ENCODE measurements around the gene VTI1A.

The VTI1A gene

GRCh38 chr10:112815269-112816032 lies 368.4 kb downstream of the VTI1A start:
- peak; percentile 32 to 41 for DNase-seq

- DNase-seq, result no peak
Observed at GRCh38 chr10:112816033-112816430, 369.0 kb downstream of the VTI1A start.

- DNase-seq, result no peak
Observed at GRCh38 chr10:112816891-112817290, 369.9 kb downstream of the VTI1A start.

DNA sequence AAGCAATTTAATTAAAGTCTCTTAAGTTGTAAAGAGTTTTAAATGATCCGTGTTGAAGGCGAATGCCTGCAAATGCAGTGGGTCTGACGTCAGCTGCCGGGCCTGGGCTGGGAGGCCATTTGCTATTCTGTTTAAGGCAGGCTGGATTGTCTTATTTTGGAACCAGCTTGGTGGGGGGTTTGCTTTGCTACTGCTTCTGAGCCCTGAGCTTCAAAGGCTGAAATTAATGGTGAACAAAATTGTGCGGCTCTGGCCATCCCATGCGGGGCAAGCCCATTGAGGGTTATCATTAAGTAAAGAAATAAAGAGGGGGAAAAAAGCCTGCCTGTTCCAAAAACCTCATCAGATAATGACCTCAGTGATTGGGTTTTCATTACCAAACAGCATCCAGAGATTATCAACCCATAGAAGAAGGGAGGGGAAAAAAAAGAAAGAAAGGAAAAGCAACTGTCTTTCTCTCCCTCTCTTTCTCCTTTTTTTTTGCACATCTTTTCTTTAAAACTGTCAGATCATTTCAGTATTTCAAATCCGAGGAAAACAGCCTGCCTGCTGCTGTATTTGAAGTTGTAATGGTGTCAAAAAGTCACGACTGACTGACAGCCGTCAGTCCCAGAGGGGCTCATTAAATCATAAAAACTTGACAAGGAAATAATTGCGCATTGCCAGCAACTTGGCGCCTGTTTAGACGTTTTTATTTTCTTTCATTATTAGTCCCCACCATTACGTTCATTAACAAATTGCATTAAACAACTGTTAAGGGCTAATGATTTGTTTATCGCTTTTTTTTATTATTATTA lies 371.2 kb downstream of the VTI1A start:
- DNase-seq, result no peak

DNA sequence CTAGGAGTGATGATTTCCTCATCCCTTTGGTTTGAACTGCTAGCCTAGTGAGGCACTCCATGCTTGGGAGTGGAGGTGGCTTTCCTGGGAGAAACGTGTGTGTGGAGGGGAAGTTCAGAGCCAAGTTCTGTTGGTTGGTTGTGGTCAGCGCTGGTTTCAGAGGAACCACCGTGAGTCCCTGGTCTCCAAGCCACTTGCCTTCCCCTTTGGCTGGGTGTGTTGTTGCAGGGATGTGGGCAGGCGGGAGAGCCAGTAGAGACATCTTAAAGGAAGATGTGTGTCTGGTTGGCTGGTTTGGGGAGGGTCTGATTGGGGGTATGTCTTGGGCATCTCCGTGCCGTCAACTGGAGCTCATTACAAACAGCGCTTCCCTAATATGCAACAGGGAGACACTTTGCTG lies 372.2 kb downstream of the VTI1A start:
- DNase-seq, result peak; percentile 57 to 73

GRCh38 chr10:112820320-112820719 lies 373.3 kb downstream of the VTI1A start:
- no peak for DNase-seq

DNA sequence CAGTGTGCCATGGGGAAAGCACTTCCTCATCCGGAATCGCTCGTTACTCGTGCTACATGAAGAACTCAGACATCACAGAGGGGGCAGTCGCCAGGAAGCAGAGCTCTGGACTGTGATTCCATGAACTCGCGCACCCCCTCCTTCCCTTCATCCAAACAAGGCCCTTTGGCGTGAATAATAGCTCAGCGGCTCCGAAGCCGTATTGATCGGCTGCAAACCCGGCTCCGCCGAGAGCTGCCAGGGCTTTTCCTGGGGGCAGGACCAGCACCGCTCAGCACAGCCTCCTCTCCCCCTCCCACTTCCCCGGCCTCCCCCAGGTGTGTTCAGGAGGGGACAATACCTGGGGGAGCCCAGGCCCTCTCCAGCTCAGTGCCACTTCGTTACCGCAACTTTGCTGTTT lies 374.0 kb downstream of the VTI1A start:
- no peak for DNase-seq

- no peak for DNase-seq
Observed at GRCh38 chr10:112821663-112822062, 374.6 kb downstream of the VTI1A start.

DNA sequence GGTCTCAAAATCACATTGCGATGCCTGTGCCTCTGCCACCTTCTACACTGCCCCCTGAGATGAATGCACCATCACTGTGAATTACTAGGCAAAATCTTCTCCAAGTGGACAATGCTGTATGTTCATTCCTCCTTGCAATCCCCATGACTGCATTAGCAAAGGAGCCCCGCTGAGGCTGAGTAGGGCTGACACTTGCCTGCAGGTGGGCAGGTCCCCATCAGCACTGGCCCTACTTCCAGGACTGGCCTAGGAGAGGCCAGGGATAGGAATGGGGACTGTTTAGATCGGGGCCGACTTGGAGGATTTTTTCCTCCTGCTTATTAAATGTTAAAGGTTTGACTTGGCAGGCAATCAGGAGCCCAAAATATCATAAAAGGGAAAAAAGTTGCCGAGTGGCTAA lies 376.0 kb downstream of the VTI1A start:
- DNase-seq, result no peak

GRCh38 chr10:112823604-112824003 lies 376.6 kb downstream of the VTI1A start:
- no peak for DNase-seq

GRCh38 chr10:112826018-112826697 lies 379.1 kb downstream of the VTI1A start:
- no peak for DNase-seq

DNA sequence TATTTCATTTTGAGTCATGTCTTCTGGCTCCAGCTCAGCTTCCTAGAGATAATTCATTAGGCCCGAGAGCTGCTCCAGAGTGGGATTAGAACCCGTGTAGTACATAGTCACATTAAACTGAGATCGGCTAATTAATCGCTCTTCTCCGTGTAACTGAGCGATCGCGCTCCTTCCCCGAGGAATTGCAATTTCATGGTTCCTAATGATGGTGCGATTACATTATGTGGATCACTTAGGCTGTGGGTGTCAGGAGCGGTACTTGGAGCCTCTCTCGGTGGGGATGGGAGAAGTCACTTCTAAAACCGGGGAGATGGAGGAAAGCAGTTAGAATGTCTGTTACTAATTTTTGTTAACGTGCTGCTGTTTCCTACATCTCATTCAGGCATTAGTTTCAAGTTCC lies 380.1 kb downstream of the VTI1A start:
- no peak for DNase-seq

DNA sequence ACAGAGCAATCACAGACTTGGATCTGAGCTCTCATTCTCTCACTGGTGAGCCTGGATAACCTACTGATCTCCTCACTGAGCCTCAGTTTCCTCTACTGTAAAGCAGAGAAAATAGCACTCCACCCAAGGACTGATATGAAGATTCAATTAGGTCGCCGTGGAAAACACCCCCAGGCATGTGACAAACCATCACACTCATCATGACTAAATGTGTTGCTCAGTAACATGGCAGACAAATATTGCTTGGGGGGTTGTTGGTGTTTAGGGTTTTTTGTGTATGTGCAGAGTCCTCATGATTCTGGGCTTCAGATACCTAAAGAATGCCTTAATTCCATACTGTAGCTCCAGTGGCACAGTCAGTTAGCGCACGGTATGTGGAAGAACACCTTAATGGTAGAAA lies 380.9 kb downstream of the VTI1A start:
- DNase-seq, result no peak

- no peak for DNase-seq
Observed at GRCh38 chr10:112831859-112832258, 384.8 kb downstream of the VTI1A start.

DNA sequence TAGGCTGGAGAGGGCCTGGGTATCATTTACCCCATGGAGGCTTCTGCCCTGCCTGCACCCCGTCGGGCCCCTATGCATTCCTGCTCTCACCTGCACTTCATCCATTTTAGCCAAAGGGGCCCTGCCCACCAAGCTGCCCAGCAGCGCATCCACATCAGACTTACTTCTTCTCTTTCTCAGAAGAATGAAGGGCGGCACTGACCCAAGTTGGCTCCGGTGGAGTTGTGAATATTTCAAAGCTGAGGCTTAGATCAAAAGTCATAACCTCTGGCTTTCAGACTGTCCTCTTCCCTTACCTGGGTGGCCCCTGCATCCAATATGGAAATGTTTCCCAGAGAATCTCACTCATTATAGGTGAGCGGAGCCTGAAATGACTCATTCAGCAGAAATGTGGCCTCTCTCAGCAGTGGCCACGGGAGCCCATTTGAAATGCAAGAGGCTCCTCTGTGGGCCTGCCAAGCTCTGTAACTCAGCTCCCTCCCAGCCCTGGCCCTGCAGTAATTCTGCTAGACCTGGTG lies 385.4 kb downstream of the VTI1A start:
- DNase-seq, result no peak

DNA sequence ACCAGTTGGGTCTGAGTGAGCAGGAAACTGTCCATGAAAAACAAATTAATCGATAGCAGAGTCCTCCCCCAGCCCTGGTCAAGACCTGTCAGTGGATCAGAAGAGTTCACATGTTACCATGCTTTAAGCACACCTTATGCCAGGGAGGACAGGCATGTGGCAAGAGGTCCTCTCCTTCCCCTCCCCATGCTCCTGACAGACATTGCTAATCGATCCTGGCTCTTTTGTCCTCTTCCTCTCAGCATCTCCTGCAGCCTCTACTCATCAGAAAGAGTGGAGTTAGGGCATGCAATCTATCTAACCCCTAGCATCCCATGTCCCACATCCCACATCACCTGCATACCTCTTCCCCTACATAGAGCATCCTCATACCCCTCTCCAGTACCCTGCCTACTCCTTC lies 385.9 kb downstream of the VTI1A start:
- no peak for DNase-seq

- no peak for DNase-seq
Observed at GRCh38 chr10:112834751-112835181, 387.8 kb downstream of the VTI1A start.

GRCh38 chr10:112835217-112835715 lies 388.3 kb downstream of the VTI1A start:
- DNase-seq, result no peak

- peak; percentile 78 to 89 for DNase-seq
Observed at GRCh38 chr10:112835944-112836451, 389.0 kb downstream of the VTI1A start.

DNA sequence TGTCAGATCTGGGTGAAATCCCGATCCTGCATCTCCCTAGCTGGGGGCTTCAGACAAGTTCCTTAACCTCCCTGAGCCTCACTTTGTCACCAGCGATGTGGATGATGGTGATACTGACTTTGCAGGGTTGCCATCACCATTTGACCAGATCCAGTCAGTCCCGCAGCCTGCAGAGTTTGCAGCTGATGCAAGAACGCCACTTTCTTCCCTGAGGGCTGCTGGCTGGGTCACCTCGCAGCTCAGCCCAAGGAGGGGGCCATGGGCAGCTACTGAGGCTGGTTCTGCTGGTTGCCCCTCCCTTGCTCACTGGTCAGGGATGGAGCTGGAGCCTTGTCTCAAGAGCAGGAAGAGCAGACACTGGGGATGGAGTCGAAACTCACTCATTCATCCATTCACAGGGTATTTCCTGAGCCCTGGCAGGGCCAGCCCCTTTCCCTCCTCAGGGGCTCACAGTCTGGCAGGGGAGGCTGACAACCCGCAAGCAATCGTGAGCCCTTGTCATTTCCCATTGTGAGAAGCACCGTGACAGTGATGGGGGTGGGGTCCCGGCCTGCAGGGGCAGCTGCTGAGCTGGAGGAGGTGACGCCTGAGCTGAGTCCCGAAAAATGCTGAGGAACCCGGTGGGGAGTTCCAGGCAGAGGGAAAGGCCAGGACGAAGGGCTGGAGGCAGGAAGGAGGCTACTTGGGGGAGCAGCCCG lies 391.9 kb downstream of the VTI1A start:
- no peak for DNase-seq

DNA sequence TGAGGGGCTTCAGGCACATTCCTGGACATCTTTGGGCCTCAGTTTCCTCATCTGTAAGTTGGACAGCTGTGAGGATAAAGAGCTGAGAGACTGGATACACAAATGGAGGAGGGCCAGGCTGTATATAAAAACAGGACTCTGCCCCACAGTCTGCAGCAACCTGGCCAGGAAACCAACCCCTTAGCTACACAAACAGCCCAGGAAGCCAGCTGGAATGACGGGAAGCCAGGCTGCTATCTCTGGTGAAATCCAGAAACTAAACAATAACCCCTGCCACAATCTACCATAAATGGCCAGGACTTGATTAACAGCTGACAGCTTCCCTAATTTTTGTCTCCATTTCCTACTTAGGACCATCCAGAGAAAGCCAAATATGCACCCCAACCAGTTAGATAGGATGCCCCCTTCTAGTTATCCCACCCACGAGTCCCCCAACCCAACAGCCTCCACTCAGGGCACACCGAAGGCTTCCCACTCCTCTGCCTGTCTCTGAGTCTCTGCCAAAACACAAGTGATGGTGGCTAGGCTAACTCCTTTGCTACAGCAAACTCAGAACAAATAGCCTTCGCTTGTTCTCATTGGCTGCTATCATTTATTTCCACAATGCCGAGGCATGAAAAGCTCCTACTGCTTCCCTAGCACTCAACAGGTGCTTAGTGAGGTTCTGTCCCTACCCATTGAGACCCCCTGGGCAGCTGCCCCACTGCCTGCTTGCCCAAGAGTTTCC lies 393.1 kb downstream of the VTI1A start:
- DNase-seq, result no peak
